Measurements from ENCODE around the gene NAGPA. TPM values are rescaled to one million over a fixed set of nuclear protein-coding genes. Genes with fewer than 3 reads are reported as not detected.
"Not testable (repeated sequence)": the region's sequence is repeated elsewhere in the genome, so short reads cannot be mapped to it uniquely, and the experiment has no call there.

The NAGPA gene
- total RNA-seq, 1 donor = 40.2 TPM

- Histone ChIP-seq H3K4me2 (ENCODE audit: insufficient read depth, low read length) (no peak overlapping the region), H3K79me2 (ENCODE audit: insufficient read depth, low read length) (no peaks in the 10 kb centered on the region), H4K20me1 (ENCODE audit: insufficient read depth, low read length) (no peaks in the 10 kb centered on the region), H3K36me3 (ENCODE audit: insufficient read depth, low read length) (no peaks in the 10 kb centered on the region), H3K4me3 (ENCODE audit: insufficient read depth, low read length) (no peak overlapping the region), H3K27me3 (ENCODE audit: insufficient read depth, low read length) (peaks cover 3% of the 10 kb centered on the region), H3K27ac (ENCODE audit: low read depth, low read length) (no peak overlapping the region), H3K9me3 (ENCODE audit: low read depth, low read length) (no peaks in the 10 kb centered on the region), H3K4me1 (ENCODE audit: insufficient read depth, low read length) (no peaks in the 10 kb centered on the region), H2AFZ (ENCODE audit: low read length) (peak overlapping the region; percentile 6)
- TF ChIP-seq CTCF (IDR thresholded peaks at IDR 0.05; ENCODE audit: extremely low read depth, low read depth, low read length) = peak; percentile 51
- peak; percentile 88 for DNase-seq (ENCODE audit: insufficient read length, low spot score, missing footprints)
These were observed 22.6 kb upstream of the NAGPA start for GRCh38 chr16:5056352-5056751.

GRCh38 chr16:5054876-5055865, 21.4 kb upstream of the NAGPA start:
- Histone ChIP-seq H3K4me1 (ENCODE audit: insufficient read depth, low read length) (no peaks in the 10 kb centered on the region), H3K27ac (ENCODE audit: low read depth, low read length) (no peak overlapping the region), H3K36me3 (ENCODE audit: insufficient read depth, low read length) (no peaks in the 10 kb centered on the region), H3K4me3 (ENCODE audit: insufficient read depth, low read length) (no peak overlapping the region), H2AFZ (ENCODE audit: low read length) (no peak overlapping the region), H3K9me3 (ENCODE audit: low read depth, low read length) (no peaks in the 10 kb centered on the region), H3K4me2 (ENCODE audit: insufficient read depth, low read length) (no peak overlapping the region), H3K79me2 (ENCODE audit: insufficient read depth, low read length) (no peaks in the 10 kb centered on the region), H3K27me3 (ENCODE audit: insufficient read depth, low read length) (peaks cover 5% of the 10 kb centered on the region), H4K20me1 (ENCODE audit: insufficient read depth, low read length) (no peaks in the 10 kb centered on the region)
- no peak for DNase-seq (ENCODE audit: insufficient read length, low spot score, missing footprints)
- TF ChIP-seq CTCF (IDR thresholded peaks at IDR 0.05; ENCODE audit: extremely low read depth, low read depth, low read length) = no peak

- Histone ChIP-seq H3K9me3 (ENCODE audit: low read depth, low read length) (no peaks in the 10 kb centered on the region), H2AFZ (ENCODE audit: low read length) (no peak overlapping the region), H3K4me3 (ENCODE audit: insufficient read depth, low read length) (no peak overlapping the region), H3K27me3 (ENCODE audit: insufficient read depth, low read length) (peaks cover 5% of the 10 kb centered on the region), H3K36me3 (ENCODE audit: insufficient read depth, low read length) (no peaks in the 10 kb centered on the region), H3K79me2 (ENCODE audit: insufficient read depth, low read length) (no peaks in the 10 kb centered on the region), H3K27ac (ENCODE audit: low read depth, low read length) (no peak overlapping the region), H3K4me2 (ENCODE audit: insufficient read depth, low read length) (no peak overlapping the region), H3K4me1 (ENCODE audit: insufficient read depth, low read length) (peaks cover 6% of the 10 kb centered on the region), H4K20me1 (ENCODE audit: insufficient read depth, low read length) (no peaks in the 10 kb centered on the region)
- no peak for TF ChIP-seq CTCF (IDR thresholded peaks at IDR 0.05; ENCODE audit: extremely low read depth, low read depth, low read length)
- DNase-seq (ENCODE audit: insufficient read length, low spot score, missing footprints) = no peak
These were observed 13.2 kb upstream of the NAGPA start for GRCh38 chr16:5046914-5047313.

GRCh38 chr16:5045499-5046115, 11.9 kb upstream of the NAGPA start:
- H3K4me1 ChIP-seq (ENCODE audit: insufficient read depth, low read length) = peaks cover 14% of the 10 kb centered on the region
- no peaks in the 10 kb centered on the region for H4K20me1 ChIP-seq (ENCODE audit: insufficient read depth, low read length)
- H3K27ac ChIP-seq (ENCODE audit: low read depth, low read length) = no peak overlapping the region
- H3K36me3 ChIP-seq (ENCODE audit: insufficient read depth, low read length) = no peaks in the 10 kb centered on the region
- H3K79me2 ChIP-seq (ENCODE audit: insufficient read depth, low read length) = no peaks in the 10 kb centered on the region
- DNase-seq (ENCODE audit: insufficient read length, low spot score, missing footprints) = no peak
- H3K4me3 ChIP-seq (ENCODE audit: insufficient read depth, low read length) = no peak overlapping the region
- H3K4me2 ChIP-seq (ENCODE audit: insufficient read depth, low read length) = no peak overlapping the region
- TF ChIP-seq CTCF (IDR thresholded peaks at IDR 0.05; ENCODE audit: extremely low read depth, low read depth, low read length) = no peak
- H3K9me3 ChIP-seq (ENCODE audit: low read depth, low read length) = no peaks in the 10 kb centered on the region
- no peak overlapping the region for H2AFZ ChIP-seq (ENCODE audit: low read length)
- H3K27me3 ChIP-seq (ENCODE audit: insufficient read depth, low read length) = peaks cover 3% of the 10 kb centered on the region

- not testable (repeated sequence) for H3K4me3 ChIP-seq (ENCODE audit: insufficient read depth, low read length); H3K9me3 ChIP-seq (ENCODE audit: low read depth, low read length); DNase-seq (ENCODE audit: insufficient read length, low spot score, missing footprints); H3K4me2 ChIP-seq (ENCODE audit: insufficient read depth, low read length); H3K27ac ChIP-seq (ENCODE audit: low read depth, low read length); H3K79me2 ChIP-seq (ENCODE audit: insufficient read depth, low read length); H3K36me3 ChIP-seq (ENCODE audit: insufficient read depth, low read length); H2AFZ ChIP-seq (ENCODE audit: low read length); H3K27me3 ChIP-seq (ENCODE audit: insufficient read depth, low read length); H4K20me1 ChIP-seq (ENCODE audit: insufficient read depth, low read length)
- H3K4me1 ChIP-seq (ENCODE audit: insufficient read depth, low read length) = peaks cover 14% of the 10 kb centered on the region
These were observed 10.8 kb upstream of the NAGPA start for GRCh38 chr16:5044581-5044980.
